ENCODE measurements around the gene ZWILCH.

GRCh38 chr15:66459818-66460615 is 45.1 kb upstream of the ZWILCH start:
- TF ChIP-seq, protein P1, sequence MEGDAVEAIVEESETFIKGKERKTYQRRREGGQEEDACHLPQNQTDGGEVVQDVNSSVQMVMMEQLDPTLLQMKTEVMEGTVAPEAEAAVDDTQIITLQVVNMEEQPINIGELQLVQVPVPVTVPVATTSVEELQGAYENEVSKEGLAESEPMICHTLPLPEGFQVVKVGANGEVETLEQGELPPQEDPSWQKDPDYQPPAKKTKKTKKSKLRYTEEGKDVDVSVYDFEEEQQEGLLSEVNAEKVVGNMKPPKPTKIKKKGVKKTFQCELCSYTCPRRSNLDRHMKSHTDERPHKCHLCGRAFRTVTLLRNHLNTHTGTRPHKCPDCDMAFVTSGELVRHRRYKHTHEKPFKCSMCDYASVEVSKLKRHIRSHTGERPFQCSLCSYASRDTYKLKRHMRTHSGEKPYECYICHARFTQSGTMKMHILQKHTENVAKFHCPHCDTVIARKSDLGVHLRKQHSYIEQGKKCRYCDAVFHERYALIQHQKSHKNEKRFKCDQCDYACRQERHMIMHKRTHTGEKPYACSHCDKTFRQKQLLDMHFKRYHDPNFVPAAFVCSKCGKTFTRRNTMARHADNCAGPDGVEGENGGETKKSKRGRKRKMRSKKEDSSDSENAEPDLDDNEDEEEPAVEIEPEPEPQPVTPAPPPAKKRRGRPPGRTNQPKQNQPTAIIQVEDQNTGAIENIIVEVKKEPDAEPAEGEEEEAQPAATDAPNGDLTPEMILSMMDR (IDR thresholded peaks at IDR 0.05; ENCODE audit: insufficient read depth, low read depth, low read length): no peak
- no peak for TF ChIP-seq EZH2 (IDR thresholded peaks at IDR 0.05; ENCODE audit: insufficient read depth, low read length)

Data from astrocyte (in vitro differentiated cells and primary cell).